Mesendoderm (in vitro differentiated cells): ENCODE results near the gene POLK.

Source experiments
- DNase-seq: peaks from one replicate; pipeline ENCODE4 v3.0.0; 2013
- H2AK5ac ChIP-seq: 2 replicates; pipeline ENCODE4 v1.6.1; 2013; ENCODE audit warnings: low read length, inconsistent platforms
- H2BK120ac ChIP-seq: 2 replicates; pipeline ENCODE4 v1.6.1; 2013; ENCODE audit warnings: low read depth, mild to moderate bottlenecking, low read length, moderate library complexity, mixed read lengths
- H2BK15ac ChIP-seq: replicated peaks from 2 replicates; pipeline ENCODE4 v1.6.1; 2013; ENCODE audit warnings: low read depth, mild to moderate bottlenecking, moderate library complexity
- H2BK5ac ChIP-seq: 2 replicates; pipeline ENCODE4 v1.6.1; 2013; ENCODE audit warnings: low read length, inconsistent platforms
- H3K18ac ChIP-seq: 2 replicates; pipeline ENCODE4 v1.6.1; 2013; ENCODE audit warnings: mild to moderate bottlenecking, low read length, mixed read lengths
- H3K23ac ChIP-seq: one replicate; pipeline ENCODE4 v1.6.1; 2013; ENCODE audit warnings: low read length
- H3K27ac ChIP-seq: 2 replicates; pipeline ENCODE4 v1.5.1; 2013; ENCODE audit warnings: low read depth, mild to moderate bottlenecking, inconsistent platforms, low read length, moderate library complexity
- H3K27me3 ChIP-seq: 2 replicates; pipeline ENCODE4 v1.6.1; 2013; ENCODE audit warnings: low read length, control low read depth, mild to moderate bottlenecking, inconsistent platforms; ENCODE audit not compliant: insufficient read depth, poor library complexity
- H3K36me3 ChIP-seq: 2 replicates; pipeline ENCODE4 v1.6.1; 2013; ENCODE audit warnings: low read length, inconsistent platforms; ENCODE audit not compliant: control insufficient read depth, insufficient read depth
- H3K4ac ChIP-seq: one replicate; pipeline ENCODE4 v1.6.1; 2013; ENCODE audit warnings: low read depth, mild to moderate bottlenecking, low read length, moderate library complexity
- H3K4me1 ChIP-seq: 2 replicates; pipeline ENCODE4 v1.6.1; 2013; ENCODE audit warnings: low read depth, low read length, inconsistent platforms; ENCODE audit not compliant: control insufficient read depth
- H3K4me2 ChIP-seq: 2 replicates; pipeline ENCODE4 v1.6.1; 2013; ENCODE audit warnings: low read length
- H3K4me3 ChIP-seq: 2 replicates; pipeline ENCODE4 v1.5.1; 2013; ENCODE audit warnings: mild to moderate bottlenecking, low read length
- H3K56ac ChIP-seq: one replicate; pipeline ENCODE4 v1.6.1; 2013; ENCODE audit warnings: low read length
- H3K79me1 ChIP-seq: 2 replicates; pipeline ENCODE4 v1.6.1; 2013; ENCODE audit warnings: low read length, inconsistent platforms
- H3K79me2 ChIP-seq: 2 replicates; pipeline ENCODE4 v1.6.1; 2013; ENCODE audit warnings: mild to moderate bottlenecking, low read length; ENCODE audit not compliant: control insufficient read depth, insufficient read depth
- H3K9ac ChIP-seq: 2 replicates; pipeline ENCODE4 v1.6.1; 2013; ENCODE audit warnings: low read length, inconsistent platforms
- H4K5ac ChIP-seq: one replicate; pipeline ENCODE4 v1.6.1; 2013; ENCODE audit warnings: low read length
- H4K8ac ChIP-seq: one replicate; pipeline ENCODE4 v1.6.1; 2013; ENCODE audit warnings: low read depth, mild to moderate bottlenecking, control low read depth, low read length, moderate library complexity
- WGBS: extraction: QIAGEN DNeasy Blood & Tissue Kit; methylation state at CpG from one replicate; pipeline ENCODE4 v1.1.7; 2013; ENCODE audit warnings: low lambda C conversion rate, missing lambda C conversion rate; ENCODE audit not compliant: insufficient coverage; ENCODE audit errors: extremely low coverage; 5-methylcytosine and 5-hydroxymethylcytosine counted together

POLK gene

GRCh38 chr5:75521195-75521594 is 9.5 kb downstream of the POLK start:
- no peak for DNase-seq
- Histone ChIP-seq H3K4me2 (no peak overlapping the region), H3K36me3 (no peaks in the 10 kb centered on the region), H2BK120ac (no peak overlapping the region), H2BK5ac (no peak overlapping the region), H3K9ac (no peak overlapping the region), H3K4ac (no peak overlapping the region), H3K56ac (no peak overlapping the region), H2BK15ac (no peak overlapping the region), H3K79me2 (peaks cover 10% of the 10 kb centered on the region), H3K79me1 (peaks cover 10% of the 10 kb centered on the region), H3K27ac (no peak overlapping the region), H3K23ac (no peak overlapping the region), H3K4me3 (no peak overlapping the region), H4K8ac (no peak overlapping the region), H4K5ac (no peak overlapping the region), H3K27me3 (no peaks in the 10 kb centered on the region), H3K4me1 (no peaks in the 10 kb centered on the region), H3K18ac (no peak overlapping the region), H2AK5ac (no peak overlapping the region)
- no CpG with 5 or more reads among the region's 2 CpGs for WGBS

- Histone ChIP-seq H3K27ac (no peak overlapping the region), H3K4ac (no peak overlapping the region), H3K79me1 (peaks cover 10% of the 10 kb centered on the region), H3K56ac (no peak overlapping the region), H2BK120ac (no peak overlapping the region), H3K79me2 (peaks cover 10% of the 10 kb centered on the region), H2AK5ac (no peak overlapping the region), H3K9ac (no peak overlapping the region), H2BK15ac (no peak overlapping the region), H3K18ac (no peak overlapping the region), H3K4me2 (no peak overlapping the region), H3K4me1 (no peaks in the 10 kb centered on the region), H3K23ac (no peak overlapping the region), H3K4me3 (no peak overlapping the region), H4K5ac (no peak overlapping the region), H3K27me3 (no peaks in the 10 kb centered on the region), H4K8ac (no peak overlapping the region), H2BK5ac (no peak overlapping the region), H3K36me3 (no peaks in the 10 kb centered on the region)
- DNase-seq = no peak
Observed at GRCh38 chr5:75522025-75522424, 10.3 kb downstream of the POLK start.

GRCh38 chr5:75522542-75522941 is 10.9 kb downstream of the POLK start:
- no peak overlapping the region for H2BK15ac ChIP-seq
- no peak overlapping the region for H3K18ac ChIP-seq
- no peak overlapping the region for H3K27ac ChIP-seq
- no peak overlapping the region for H3K56ac ChIP-seq
- no peak overlapping the region for H4K5ac ChIP-seq
- H2BK5ac ChIP-seq = no peak overlapping the region
- no peak overlapping the region for H3K4me3 ChIP-seq
- no peak for DNase-seq
- no peak overlapping the region for H2AK5ac ChIP-seq
- WGBS = no CpG with 5 or more reads among the region's 1 CpG
- H2BK120ac ChIP-seq = no peak overlapping the region
- H3K27me3 ChIP-seq = no peaks in the 10 kb centered on the region
- H3K4ac ChIP-seq = no peak overlapping the region
- H3K9ac ChIP-seq = no peak overlapping the region
- no peak overlapping the region for H3K23ac ChIP-seq
- H3K4me1 ChIP-seq = no peaks in the 10 kb centered on the region
- no peak overlapping the region for H4K8ac ChIP-seq
- H3K36me3 ChIP-seq = no peaks in the 10 kb centered on the region
- H3K79me1 ChIP-seq = peaks cover 10% of the 10 kb centered on the region
- no peak overlapping the region for H3K4me2 ChIP-seq
- H3K79me2 ChIP-seq = peaks cover 10% of the 10 kb centered on the region

- Histone ChIP-seq H3K27me3 (no peaks in the 10 kb centered on the region), H2BK15ac (no peak overlapping the region), H3K4ac (no peak overlapping the region), H4K8ac (no peak overlapping the region), H2BK120ac (no peak overlapping the region), H3K36me3 (no peaks in the 10 kb centered on the region), H3K79me2 (peaks cover 10% of the 10 kb centered on the region), H3K23ac (no peak overlapping the region), H3K4me1 (no peaks in the 10 kb centered on the region), H4K5ac (no peak overlapping the region), H3K79me1 (peaks cover 10% of the 10 kb centered on the region), H3K4me2 (no peak overlapping the region), H3K27ac (no peak overlapping the region), H3K9ac (no peak overlapping the region), H3K56ac (no peak overlapping the region), H3K4me3 (no peak overlapping the region), H2BK5ac (no peak overlapping the region), H3K18ac (no peak overlapping the region), H2AK5ac (no peak overlapping the region)
- peak; percentile 28 for DNase-seq
- no CpG with 5 or more reads among the region's 1 CpG for WGBS
Observed at GRCh38 chr5:75523275-75523674, 11.6 kb downstream of the POLK start.

GRCh38 chr5:75524071-75524470 is 12.4 kb downstream of the POLK start:
- no peak overlapping the region for H3K9ac ChIP-seq
- no peak overlapping the region for H2BK15ac ChIP-seq
- H4K8ac ChIP-seq = no peak overlapping the region
- H3K79me1 ChIP-seq = peaks cover 7% of the 10 kb centered on the region
- no CpG with 5 or more reads among the region's 3 CpGs for WGBS
- no peak overlapping the region for H3K23ac ChIP-seq
- H3K79me2 ChIP-seq = peaks cover 7% of the 10 kb centered on the region
- H3K4me1 ChIP-seq = no peaks in the 10 kb centered on the region
- H3K36me3 ChIP-seq = no peaks in the 10 kb centered on the region
- no peak overlapping the region for H3K4me2 ChIP-seq
- no peaks in the 10 kb centered on the region for H3K27me3 ChIP-seq
- no peak overlapping the region for H4K5ac ChIP-seq
- H3K27ac ChIP-seq = no peak overlapping the region
- no peak overlapping the region for H3K4ac ChIP-seq
- no peak overlapping the region for H2BK5ac ChIP-seq
- H3K56ac ChIP-seq = no peak overlapping the region
- no peak overlapping the region for H3K18ac ChIP-seq
- no peak overlapping the region for H2AK5ac ChIP-seq
- H3K4me3 ChIP-seq = no peak overlapping the region
- H2BK120ac ChIP-seq = no peak overlapping the region
- DNase-seq = no peak

- Histone ChIP-seq H3K4me3 (no peak overlapping the region), H3K27me3 (no peaks in the 10 kb centered on the region), H2BK15ac (no peak overlapping the region), H3K79me1 (peaks cover 6% of the 10 kb centered on the region), H2AK5ac (no peak overlapping the region), H3K18ac (no peak overlapping the region), H2BK120ac (no peak overlapping the region), H3K9ac (no peak overlapping the region), H3K4me2 (no peak overlapping the region), H3K4ac (no peak overlapping the region), H3K79me2 (peaks cover 7% of the 10 kb centered on the region), H3K56ac (no peak overlapping the region), H3K4me1 (no peaks in the 10 kb centered on the region), H2BK5ac (no peak overlapping the region), H3K27ac (no peak overlapping the region), H3K36me3 (no peaks in the 10 kb centered on the region), H4K8ac (no peak overlapping the region), H4K5ac (no peak overlapping the region), H3K23ac (no peak overlapping the region)
- no peak for DNase-seq
- WGBS = no CpG with 5 or more reads among the region's 1 CpG
Observed at GRCh38 chr5:75524591-75524990, 12.9 kb downstream of the POLK start.
